Osteocyte (in vitro differentiated cells): ENCODE measurements around the gene ETS1. TPM values are rescaled to one million over a fixed set of nuclear protein-coding genes. Genes with fewer than 3 reads are reported as not detected.

Source experiments
- DNase-seq: peaks from one replicate; pipeline ENCODE4 v3.0.0; 2021; ENCODE audit warnings: mixed read lengths; ENCODE audit not compliant: unreplicated experiment; ENCODE audit errors: extremely low spot score
- H3K27ac Mint-ChIP-seq: one replicate; pipeline ENCODE4 v1.8.0; 2021; ENCODE audit warnings: mild to moderate bottlenecking, mixed read lengths; ENCODE audit not compliant: unreplicated experiment
- H3K27me3 Mint-ChIP-seq: one replicate; pipeline ENCODE4 v1.8.0; 2021; ENCODE audit warnings: mixed read lengths; ENCODE audit not compliant: unreplicated experiment
- H3K36me3 Mint-ChIP-seq: one replicate; pipeline ENCODE4 v1.8.0; 2021; ENCODE audit warnings: mixed read lengths; ENCODE audit not compliant: unreplicated experiment
- H3K4me1 Mint-ChIP-seq: one replicate; pipeline ENCODE4 v1.8.0; 2021; ENCODE audit warnings: mixed read lengths; ENCODE audit not compliant: unreplicated experiment
- H3K4me3 Mint-ChIP-seq: one replicate; pipeline ENCODE4 v1.8.0; 2021; ENCODE audit warnings: mild to moderate bottlenecking, moderate library complexity, mixed read lengths; ENCODE audit not compliant: unreplicated experiment
- H3K9me3 Mint-ChIP-seq: one replicate; pipeline ENCODE4 v1.8.0; 2021; ENCODE audit warnings: mixed read lengths; ENCODE audit not compliant: unreplicated experiment
- total RNA-seq: library from RNA; stranded (reverse); gene quantifications from 2 replicates; pipeline ENCODE4 v1.2.1, GENCODE V29; 2021
- TF ChIP-seq, protein P1 (sequence below): fragments of 200-600 bp; sonication (generic); IDR thresholded peaks from 2 replicates; pipeline ENCODE4 v1.5.0; 2021; ENCODE audit warnings: antibody characterized with exemption, mild to moderate bottlenecking, moderate library complexity

Gene ETS1
- total RNA-seq, 1 donor from 2014 or later, result 77.9 TPM

DNA sequence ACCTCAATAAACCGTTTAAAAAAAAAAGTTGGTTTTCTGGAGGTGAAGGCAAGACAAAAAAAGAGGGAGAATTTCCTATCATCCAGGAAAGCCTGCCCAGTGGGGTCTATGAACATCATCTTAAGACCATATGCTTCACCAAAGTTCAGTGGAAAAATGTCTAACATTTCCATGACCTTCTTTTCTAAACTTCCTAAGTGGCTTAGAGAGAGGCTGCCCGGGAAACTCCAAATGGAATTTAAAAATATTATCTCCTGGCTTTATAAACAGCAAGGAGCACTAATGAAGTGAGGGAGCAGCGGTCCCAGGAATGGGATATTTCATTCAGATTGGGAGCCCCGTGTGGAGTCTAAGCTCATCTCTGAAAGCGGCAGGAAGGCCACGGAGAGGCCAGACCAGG, 46.9 kb downstream of the ETS1 start:
- no peak for DNase-seq
- Mint-ChIP-seq H3K36me3 (no peaks in the 10 kb centered on the region), H3K4me1 (peaks cover 9% of the 10 kb centered on the region), H3K4me3 (no peak overlapping the region), H3K9me3 (no peaks in the 10 kb centered on the region), H3K27ac (no peak overlapping the region), H3K27me3 (peaks cover 3% of the 10 kb centered on the region)
- TF ChIP-seq, protein P1, sequence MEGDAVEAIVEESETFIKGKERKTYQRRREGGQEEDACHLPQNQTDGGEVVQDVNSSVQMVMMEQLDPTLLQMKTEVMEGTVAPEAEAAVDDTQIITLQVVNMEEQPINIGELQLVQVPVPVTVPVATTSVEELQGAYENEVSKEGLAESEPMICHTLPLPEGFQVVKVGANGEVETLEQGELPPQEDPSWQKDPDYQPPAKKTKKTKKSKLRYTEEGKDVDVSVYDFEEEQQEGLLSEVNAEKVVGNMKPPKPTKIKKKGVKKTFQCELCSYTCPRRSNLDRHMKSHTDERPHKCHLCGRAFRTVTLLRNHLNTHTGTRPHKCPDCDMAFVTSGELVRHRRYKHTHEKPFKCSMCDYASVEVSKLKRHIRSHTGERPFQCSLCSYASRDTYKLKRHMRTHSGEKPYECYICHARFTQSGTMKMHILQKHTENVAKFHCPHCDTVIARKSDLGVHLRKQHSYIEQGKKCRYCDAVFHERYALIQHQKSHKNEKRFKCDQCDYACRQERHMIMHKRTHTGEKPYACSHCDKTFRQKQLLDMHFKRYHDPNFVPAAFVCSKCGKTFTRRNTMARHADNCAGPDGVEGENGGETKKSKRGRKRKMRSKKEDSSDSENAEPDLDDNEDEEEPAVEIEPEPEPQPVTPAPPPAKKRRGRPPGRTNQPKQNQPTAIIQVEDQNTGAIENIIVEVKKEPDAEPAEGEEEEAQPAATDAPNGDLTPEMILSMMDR, result no peak

DNA sequence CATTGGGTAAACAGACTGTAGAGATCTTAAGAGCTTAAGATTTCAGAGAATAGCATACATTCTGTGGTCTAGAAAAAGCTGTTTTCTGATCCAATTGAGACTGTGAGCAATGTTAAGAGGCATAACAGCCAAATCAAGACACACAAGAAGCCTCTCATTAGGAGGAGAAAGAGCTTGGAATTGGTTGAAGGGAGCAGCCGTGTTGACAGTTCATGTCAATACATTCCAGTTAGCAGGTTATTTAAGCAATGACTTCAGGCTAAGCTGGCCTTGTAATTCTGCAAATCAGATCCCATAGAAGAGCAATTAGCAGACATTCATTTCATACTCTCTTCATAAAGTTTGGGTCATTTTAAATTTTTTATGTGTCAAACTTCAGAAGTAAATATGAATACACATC, 50.9 kb downstream of the ETS1 start:
- Mint-ChIP-seq H3K4me1 (peaks cover 3% of the 10 kb centered on the region), H3K9me3 (no peaks in the 10 kb centered on the region), H3K27ac (no peak overlapping the region), H3K36me3 (no peaks in the 10 kb centered on the region), H3K4me3 (no peak overlapping the region), H3K27me3 (no peaks in the 10 kb centered on the region)
- no peak for DNase-seq
- TF ChIP-seq, protein P1, result no peak

DNA sequence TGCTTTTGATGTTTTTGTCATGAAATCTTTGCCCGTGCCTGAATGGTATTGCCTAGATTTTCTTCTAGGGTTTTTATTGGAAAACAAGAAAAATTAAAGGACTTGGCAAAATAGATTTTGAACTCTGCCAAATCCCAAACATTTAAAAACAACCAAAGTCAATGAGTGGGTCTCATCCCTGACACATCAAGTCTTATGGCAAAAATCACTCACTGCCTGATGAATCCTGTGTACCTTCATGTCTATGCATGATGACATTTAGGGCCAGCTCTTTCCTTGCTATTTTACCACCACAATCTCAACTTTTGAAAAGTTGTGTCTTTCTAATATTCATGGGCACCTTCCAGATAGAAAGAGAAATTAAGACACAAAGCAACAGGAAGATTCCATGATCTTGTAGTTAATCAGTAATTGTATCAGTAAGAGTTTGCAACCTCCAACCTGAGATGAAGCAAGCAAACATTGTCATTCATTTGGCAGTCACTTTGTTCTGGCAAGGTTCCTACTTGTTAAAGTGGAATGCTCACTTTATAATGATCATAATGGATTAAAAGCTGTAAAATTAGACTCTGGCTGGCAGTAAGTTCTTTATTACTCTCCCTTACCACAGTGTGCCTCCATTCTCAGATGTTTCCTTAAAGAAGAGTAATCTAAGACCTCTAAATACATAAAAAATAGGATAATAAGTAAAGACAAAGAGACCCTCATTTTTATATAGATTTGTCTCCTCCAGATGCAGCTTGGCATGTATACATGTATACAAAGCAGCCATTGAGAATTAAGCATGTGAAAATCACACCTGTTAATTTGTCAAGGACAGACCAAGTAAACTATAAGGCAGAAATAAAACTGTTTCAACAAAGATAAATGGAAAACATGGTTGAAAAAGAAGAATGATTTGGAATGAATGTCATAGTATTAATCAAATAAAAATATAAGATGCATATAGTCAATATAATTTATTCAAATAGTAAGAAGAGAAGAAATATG, 51.6 kb downstream of the ETS1 start:
- no peaks in the 10 kb centered on the region for H3K27me3 Mint-ChIP-seq
- H3K36me3 Mint-ChIP-seq, result no peaks in the 10 kb centered on the region
- no peak overlapping the region for H3K27ac Mint-ChIP-seq
- no peak for DNase-seq
- TF ChIP-seq, protein P1, result no peak
- H3K4me1 Mint-ChIP-seq, result peaks cover 3% of the 10 kb centered on the region
- no peak overlapping the region for H3K4me3 Mint-ChIP-seq
- H3K9me3 Mint-ChIP-seq, result no peaks in the 10 kb centered on the region

DNA sequence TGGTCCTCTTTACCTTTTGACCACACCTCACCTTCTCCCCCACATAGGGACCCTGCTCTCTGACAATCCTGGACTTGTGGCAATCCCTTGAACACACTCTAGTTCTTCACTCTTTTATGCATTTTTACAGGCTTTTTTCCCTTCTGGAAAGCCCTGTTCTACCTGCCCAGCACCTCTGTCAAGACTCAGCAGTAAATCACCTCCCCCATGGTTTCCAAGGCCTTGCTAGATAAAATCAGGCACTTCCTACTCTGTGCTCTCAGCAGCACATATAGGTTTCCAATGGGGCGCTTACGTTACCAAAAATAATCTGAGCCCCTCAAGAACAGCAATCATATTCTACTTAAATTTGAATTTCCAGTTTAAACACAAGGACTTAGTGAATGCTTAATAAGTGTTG, 53.9 kb downstream of the ETS1 start:
- TF ChIP-seq, protein P1, result no peak
- no peaks in the 10 kb centered on the region for H3K36me3 Mint-ChIP-seq
- peaks cover 4% of the 10 kb centered on the region for H3K4me1 Mint-ChIP-seq
- H3K4me3 Mint-ChIP-seq, result no peak overlapping the region
- H3K27me3 Mint-ChIP-seq, result no peaks in the 10 kb centered on the region
- no peak for DNase-seq
- no peaks in the 10 kb centered on the region for H3K9me3 Mint-ChIP-seq
- no peak overlapping the region for H3K27ac Mint-ChIP-seq

DNA sequence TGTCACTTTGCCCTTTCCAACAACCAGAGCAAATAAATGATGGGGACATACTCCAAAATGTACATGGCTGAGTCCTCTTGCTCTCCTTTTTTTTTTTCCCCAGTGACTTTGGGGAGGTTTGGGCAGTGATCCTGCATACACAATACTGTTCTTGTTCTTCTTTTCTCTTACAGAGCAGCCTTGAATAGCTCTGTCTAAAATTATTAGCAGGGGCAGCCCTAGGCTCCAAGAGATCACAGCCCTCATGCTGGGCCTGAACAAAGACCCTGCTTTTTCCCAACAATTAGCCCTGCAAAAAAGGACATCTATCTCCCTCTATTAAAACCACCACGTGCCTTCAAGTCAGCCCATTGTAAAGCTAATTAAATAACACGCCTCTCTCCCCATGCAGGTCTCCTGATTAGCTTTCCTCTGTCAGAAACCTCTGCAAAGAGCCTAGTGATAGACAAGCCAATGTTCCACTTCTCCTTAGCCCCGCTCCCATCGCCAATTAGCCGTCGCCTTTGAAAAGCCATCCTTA, 54.7 kb downstream of the ETS1 start:
- TF ChIP-seq, protein P1, result no peak
- H3K4me1 Mint-ChIP-seq, result peaks cover 4% of the 10 kb centered on the region
- DNase-seq, result no peak
- H3K36me3 Mint-ChIP-seq, result no peaks in the 10 kb centered on the region
- no peaks in the 10 kb centered on the region for H3K9me3 Mint-ChIP-seq
- no peak overlapping the region for H3K27ac Mint-ChIP-seq
- H3K4me3 Mint-ChIP-seq, result no peak overlapping the region
- no peaks in the 10 kb centered on the region for H3K27me3 Mint-ChIP-seq
